H1 (cell line): Measurements from ENCODE around the gene MAB21L3. TPM values are rescaled to one million over a fixed set of nuclear protein-coding genes. Genes with fewer than 3 reads are reported as not detected.

Source experiments
- ASH2L ChIP-seq: fragments of 200-600, 300-600 bp; sonication (generic); IDR thresholded peaks from one replicate; pipeline ENCODE4 v1.7.1; 2017; ENCODE audit warnings: low read length
- CBX5 ChIP-seq: fragments of 300-800, 300-1000 bp; sonication (generic); IDR thresholded peaks from 2 replicates; pipeline ENCODE4 v1.7.1; 2016; ENCODE audit warnings: antibody characterized with exemption, low read length, low read depth
- CHD2 ChIP-seq: IDR thresholded peaks from 2 replicates; pipeline ENCODE4 v1.6.1; 2012; ENCODE audit warnings: low read length, improper control_type of control experiment
- CHD7 ChIP-seq: fragments of 300-600 bp; sonication (generic); IDR thresholded peaks from 2 replicates; pipeline ENCODE4 v1.7.1; 2012; ENCODE audit warnings: low read length, moderate library complexity, mild to moderate bottlenecking, inconsistent platforms; ENCODE audit not compliant: insufficient replicate concordance
- EGR1 ChIP-seq: IDR thresholded peaks from 2 replicates; pipeline ENCODE4 v1.6.1; 2011; ENCODE audit warnings: low read depth, low read length, borderline replicate concordance
- JUND ChIP-seq: IDR thresholded peaks from 2 replicates; pipeline ENCODE4 v1.6.1; 2011; ENCODE audit warnings: mild to moderate bottlenecking, improper control_type of control experiment, low read length
- RXRA ChIP-seq: IDR thresholded peaks from 2 replicates; pipeline ENCODE4 v1.6.1; 2011; ENCODE audit warnings: low read depth, mild to moderate bottlenecking, low read length, moderate library complexity; ENCODE audit not compliant: insufficient read depth
- SAP30 ChIP-seq: fragments of 300-600 bp; sonication (generic); IDR thresholded peaks from 2 replicates; pipeline ENCODE4 v1.7.1; 2012; ENCODE audit warnings: low read length, moderate library complexity, mild to moderate bottlenecking, inconsistent platforms; ENCODE audit not compliant: insufficient read depth, insufficient replicate concordance
- SIN3A ChIP-seq, 2 experiments: IDR thresholded peaks in 1 of 2; conservative IDR thresholded peaks in 1 of 2; 2 replicates each; pipeline ENCODE4 v1.6.1; 2011 to 2012; ENCODE audit warnings: low read length in 2 of 2, improper control_type of control experiment in 1 of 2, low read depth in 1 of 2, mild to moderate bottlenecking in 1 of 2
- SIRT6 ChIP-seq: IDR thresholded peaks from one replicate; pipeline ENCODE4 v1.7.1; 2012; ENCODE audit warnings: low read length, inconsistent platforms
- SP1 ChIP-seq: IDR thresholded peaks from 2 replicates; pipeline ENCODE4 v1.6.1; 2011; ENCODE audit warnings: low read depth, low read length
- TBP ChIP-seq: IDR thresholded peaks from 2 replicates; pipeline ENCODE4 v1.6.1; 2011; ENCODE audit warnings: low read depth, low read length, improper control_type of control experiment
- polyA plus RNA-seq, 7 experiments: library from polyadenylated mRNA; depleted of rRNA in 3 of 7; stranded (reverse) in 5 of 7; unstranded in 2 of 7; fragments of >200 nt in 5 of 7; fragments of 200-250 nt in 2 of 7; gene quantifications; 1 replicate in 5 of 7; 2 replicates in 1 of 7; 4 replicates in 1 of 7; pipeline versions ENCODE4 v1.2.1 to v1.2.3, GENCODE V29; 2011 to 2013; ENCODE audit warnings: missing spikeins in 2 of 7, mixed read lengths in 2 of 7
- total RNA-seq: library from RNA; stranded (reverse); fragmentation: NEBNext Ultra II Directional; extraction: Animal tissue kit (Norgen Biotek cat#: 25700); gene quantifications from 2 replicates; pipeline ENCODE4 v1.2.1, GENCODE V29; 2021

The MAB21L3 gene
- total and polyA plus RNA-seq, 2 of the 8 experiments (the other 6 are each of a cell fraction or from before 2014, with no cell fraction given), result not detected

GRCh38 chr1:116107371-116107770 lies 3.8 kb upstream of the MAB21L3 start (continued):
- TF ChIP-seq CHD7, result no peak
- TF ChIP-seq SIN3A (conservative IDR thresholded peaks at IDR 0.05 in 1 of 2, IDR thresholded peaks at IDR 0.05 in 1 of 2; ENCODE audit: low read depth in 1 of 2, low read length in 2 of 2), result no peak
- TF ChIP-seq TBP, result no peak
- no peak for TF ChIP-seq SAP30
- no peak for TF ChIP-seq EGR1
- no peak for TF ChIP-seq CBX5
- TF ChIP-seq SP1, result no peak
- TF ChIP-seq SIRT6, result no peak
- TF ChIP-seq CHD2, result no peak
- TF ChIP-seq ASH2L, result no peak
- no peak for TF ChIP-seq JUND
- TF ChIP-seq RXRA, result no peak
